Naive thymus-derived CD4-positive, alpha-beta T cell (primary cell): ENCODE data around the gene GORASP1. TPM values are rescaled to one million over a fixed set of nuclear protein-coding genes. Genes with fewer than 3 reads are reported as not detected.

Experiments
- ATAC-seq: fragments of 150-1000 bp; cut with Tn5 transposase; 2 replicates; pipeline ENCODE4 v1.10.0; 2021; ENCODE audit warnings: mild to moderate bottlenecking, moderate library complexity
- CTCF ChIA-PET: fragments of 350-600 bp; sonication (Branson Sonifier 250); formaldehyde crosslinking; loops from one replicate; lab custom pipeline; 2021; ENCODE audit warnings: antibody characterized with exemption; lab: Charles Lee
- POLR2A ChIA-PET: fragments of 350-600 bp; sonication (Branson Sonifier 250); formaldehyde crosslinking; loops from one replicate; lab custom pipeline; 2021; ENCODE audit warnings: antibody characterized with exemption, inconsistent platforms; lab: Charles Lee
- DNase-seq, 9 donors: peaks; one replicate each; pipeline versions ENCODE4 v3.0.0 to v3.0.0-alpha.2; 2020 to 2022; ENCODE audit warnings: mixed read lengths in 1 of 9
- H3K27ac ChIP-seq: one replicate; pipeline ENCODE4 v1.7.0; 2013; ENCODE audit warnings: mild to moderate bottlenecking, low read depth, low read length, moderate library complexity
- H3K27me3 ChIP-seq, 2 donors: one replicate each; pipeline ENCODE4 v1.7.0; 2013; ENCODE audit warnings: low read length in 2 of 2, mild to moderate bottlenecking in 2 of 2, moderate library complexity in 2 of 2; ENCODE audit not compliant: control insufficient read depth in 2 of 2, insufficient read depth in 2 of 2
- H3K36me3 ChIP-seq, 3 experiments: 1 replicate in 2 of 3; 2 replicates in 1 of 3; pipeline ENCODE4 v1.7.0; 2013; ENCODE audit warnings: low read length in 3 of 3, mild to moderate bottlenecking in 3 of 3, moderate library complexity in 1 of 3; ENCODE audit not compliant: insufficient read depth in 3 of 3, control insufficient read depth in 2 of 3
- H3K4me1 ChIP-seq, 2 donors: one replicate each; pipeline ENCODE4 v1.7.0; 2013; ENCODE audit warnings: low read length in 2 of 2, mild to moderate bottlenecking in 2 of 2, moderate library complexity in 1 of 2; ENCODE audit not compliant: control insufficient read depth in 2 of 2, insufficient read depth in 2 of 2
- H3K4me3 ChIP-seq: 2 replicates; pipeline ENCODE4 v1.7.0; 2013; ENCODE audit warnings: mild to moderate bottlenecking, low read length
- H3K9me3 ChIP-seq, 3 experiments: 1 replicate in 2 of 3; 2 replicates in 1 of 3; pipeline ENCODE4 v1.7.0; 2013; ENCODE audit warnings: low read length in 3 of 3; ENCODE audit not compliant: control insufficient read depth in 2 of 3
- H3K27ac Mint-ChIP-seq, 9 donors: one replicate each; pipeline ENCODE4 v1.8.0; 2020 to 2022; ENCODE audit warnings: mixed read lengths in 9 of 9, mild to moderate bottlenecking in 8 of 9, moderate library complexity in 5 of 9, inconsistent platforms in 2 of 9
- H3K27me3 Mint-ChIP-seq, 5 donors: one replicate each; pipeline ENCODE4 v1.8.0; 2021 to 2022; ENCODE audit warnings: mixed read lengths in 5 of 5, mild to moderate bottlenecking in 1 of 5
- H3K36me3 Mint-ChIP-seq, 5 donors: one replicate each; pipeline ENCODE4 v1.8.0; 2020 to 2022; ENCODE audit warnings: mixed read lengths in 5 of 5, mild to moderate bottlenecking in 3 of 5, inconsistent platforms in 1 of 5
- H3K4me1 Mint-ChIP-seq, 7 donors: one replicate each; pipeline ENCODE4 v1.8.0; 2020 to 2022; ENCODE audit warnings: mixed read lengths in 7 of 7, mild to moderate bottlenecking in 3 of 7, inconsistent platforms in 1 of 7
- H3K4me3 Mint-ChIP-seq, 10 donors: one replicate each; pipeline ENCODE4 v1.8.0; 2020 to 2022; ENCODE audit warnings: mild to moderate bottlenecking in 10 of 10, mixed read lengths in 10 of 10, moderate library complexity in 6 of 10, inconsistent platforms in 2 of 10
- H3K9me3 Mint-ChIP-seq, 11 donors: one replicate each; pipeline ENCODE4 v1.8.0; 2020 to 2022; ENCODE audit warnings: mixed read lengths in 11 of 11, mild to moderate bottlenecking in 4 of 11, inconsistent platforms in 1 of 11, moderate library complexity in 1 of 11
- intact Hi-C, 2 donors: fragments of 100-400 bp; cut with micrococcal nuclease; formaldehyde crosslinking; loops; one replicate each; pipeline ENCODE4 v1.15.1; 2023
- polyA plus RNA-seq, 2 donors: library from polyadenylated mRNA; unstranded; fragments of 300-500 nt; fragmentation: Illumina TruSeq; gene quantifications; one replicate each; pipeline ENCODE4 v1.2.3, GENCODE V29; 2021
- total RNA-seq, 6 experiments: library from RNA in 5 of 6; stranded (reverse) in 5 of 6; gene quantifications; 1 replicate in 5 of 6; 2 replicates in 1 of 6; pipeline ENCODE4 v1.2.3 and lab custom pipeline; 2021 to 2026

The GORASP1 gene
- total and polyA plus RNA-seq, 7 experiments from 2014 or later = 14.8 to 58.5 (median 43.5) TPM

GRCh38 chr3:39075910-39076309 is 31.5 kb downstream of the GORASP1 start:
- DNase-seq = no peak
- Mint-ChIP-seq H3K9me3 (peaks cover 0 to 4% (median 0%) of the 10 kb centered on the region in 11 donors), H3K4me3 (no peak overlapping the region), H3K27ac (peak overlapping the region in 2 of 9 donors; percentile 32 to 73), H3K36me3 (peaks cover 42 to 58% (median 49%) of the 10 kb centered on the region in 5 donors), H3K4me1 (peaks cover 0 to 18% (median 0%) of the 10 kb centered on the region in 7 donors), H3K27me3 (no peaks in the 10 kb centered on the region)
- ChIA-PET POLR2A (no interaction called here), CTCF (no interaction called here)
- Histone ChIP-seq H3K4me3 (no peak overlapping the region), H3K4me1 (no peaks in the 10 kb centered on the region), H3K9me3 (no peaks in the 10 kb centered on the region), H3K36me3 (peaks cover 9 to 92% (median 31%) of the 10 kb centered on the region in 3 experiments), H3K27ac (no peak overlapping the region), H3K27me3 (no peaks in the 10 kb centered on the region)
- intact Hi-C loops = no loop called here
- ATAC-seq = no peak

- Histone ChIP-seq H3K27ac (no peak overlapping the region), H3K4me1 (no peaks in the 10 kb centered on the region), H3K27me3 (no peaks in the 10 kb centered on the region), H3K9me3 (no peaks in the 10 kb centered on the region), H3K36me3 (peaks cover 8 to 61% (median 15%) of the 10 kb centered on the region in 3 experiments), H3K4me3 (no peak overlapping the region)
- DNase-seq = no peak
- Mint-ChIP-seq H3K27ac (no peak overlapping the region), H3K9me3 (peaks cover 0 to 2% (median 0%) of the 10 kb centered on the region in 11 donors), H3K4me3 (no peak overlapping the region), H3K4me1 (peaks cover 0 to 14% (median 11%) of the 10 kb centered on the region in 7 donors), H3K36me3 (peaks cover 29 to 62% (median 44%) of the 10 kb centered on the region in 5 donors), H3K27me3 (no peaks in the 10 kb centered on the region)
- no peak for ATAC-seq
- ChIA-PET CTCF (interaction anchor here (1.5 kb wide), 1 partner anchor 223 kb away, joined by 5 read pairs; no protein-coding TSS in a partner anchor), POLR2A (no interaction called here)
- intact Hi-C loops = no loop called here
Observed at GRCh38 chr3:39068556-39068955, 38.9 kb downstream of the GORASP1 start.

- Histone ChIP-seq H3K4me1 (no peaks in the 10 kb centered on the region), H3K27me3 (no peaks in the 10 kb centered on the region), H3K4me3 (no peak overlapping the region), H3K9me3 (no peaks in the 10 kb centered on the region), H3K27ac (no peak overlapping the region), H3K36me3 (peaks cover 8 to 48% (median 15%) of the 10 kb centered on the region in 3 experiments)
- CTCF ChIA-PET = no interaction called here
- Mint-ChIP-seq H3K4me1 (peaks cover 5 to 23% (median 14%) of the 10 kb centered on the region in 7 donors), H3K9me3 (peaks cover 0 to 2% (median 0%) of the 10 kb centered on the region in 11 donors), H3K27me3 (no peaks in the 10 kb centered on the region), H3K27ac (peak overlapping the region in 1 of 9 donors; percentile 21), H3K36me3 (peaks cover 17 to 51% (median 32%) of the 10 kb centered on the region in 5 donors), H3K4me3 (no peak overlapping the region)
- ATAC-seq (no peak), DNase-seq (no peak)
- POLR2A ChIA-PET = interaction anchor here (1.0 kb wide), 1 partner anchor 19 kb away, joined by 4 read pairs; no protein-coding TSS in a partner anchor
- intact Hi-C loops = no loop called here
Observed at GRCh38 chr3:39067286-39067685, 40.1 kb downstream of the GORASP1 start.

- intact Hi-C loops = no loop called here
- ATAC-seq = peak; percentile 95
Observed at GRCh38 chr3:39065197-39065596, 42.2 kb downstream of the GORASP1 start.

GRCh38 chr3:39064646-39065045 is 42.8 kb downstream of the GORASP1 start:
- POLR2A ChIA-PET = no interaction called here
- no peak for DNase-seq
- Mint-ChIP-seq H3K4me1 (peaks cover 14 to 42% (median 32%) of the 10 kb centered on the region in 7 donors), H3K36me3 (peaks cover 3 to 47% (median 24%) of the 10 kb centered on the region in 5 donors), H3K4me3 (no peak overlapping the region), H3K9me3 (peaks cover 0 to 7% (median 0%) of the 10 kb centered on the region in 11 donors), H3K27me3 (no peaks in the 10 kb centered on the region), H3K27ac (peak overlapping the region in 1 of 9 donors; percentile 2)
- Histone ChIP-seq H3K9me3 (no peaks in the 10 kb centered on the region), H3K27ac (no peak overlapping the region), H3K4me1 (no peaks in the 10 kb centered on the region), H3K36me3 (peaks cover 4 to 27% (median 11%) of the 10 kb centered on the region in 3 experiments), H3K27me3 (no peaks in the 10 kb centered on the region), H3K4me3 (no peak overlapping the region)
- ATAC-seq = no peak
- CTCF ChIA-PET = no interaction called here
- intact Hi-C loops = no loop called here

More at GRCh38 chr3:39065197-39065596, 42.2 kb downstream of the GORASP1 start:
- no peaks in the 10 kb centered on the region for H3K27me3 ChIP-seq
- Mint-ChIP-seq H3K36me3 (peaks cover 7 to 49% (median 22%) of the 10 kb centered on the region in 5 donors), H3K9me3 (peaks cover 0 to 7% (median 0%) of the 10 kb centered on the region in 11 donors), H3K4me1 (peaks cover 14 to 37% (median 29%) of the 10 kb centered on the region in 7 donors), H3K4me3 (no peak overlapping the region), H3K27me3 (no peaks in the 10 kb centered on the region), H3K27ac (peak overlapping the region in 5 of 9 donors; percentile 2 to 77 (median 25))
- ChIA-PET CTCF (no interaction called here), POLR2A (no interaction called here)
- DNase-seq = peak in 4 of 9 donors; percentile 13 to 22 (median 18)
- H3K36me3 ChIP-seq = peaks cover 4 to 32% (median 11%) of the 10 kb centered on the region in 3 experiments
- H3K9me3 ChIP-seq = no peaks in the 10 kb centered on the region
- H3K27ac ChIP-seq = no peak overlapping the region
- H3K4me3 ChIP-seq = no peak overlapping the region
- no peaks in the 10 kb centered on the region for H3K4me1 ChIP-seq

GRCh38 chr3:39063143-39063542 is 44.3 kb downstream of the GORASP1 start:
- POLR2A ChIA-PET = no interaction called here
- Mint-ChIP-seq H3K36me3 (peaks cover 3 to 57% (median 28%) of the 10 kb centered on the region in 5 donors), H3K4me1 (peaks cover 14 to 56% (median 45%) of the 10 kb centered on the region in 7 donors), H3K27me3 (no peaks in the 10 kb centered on the region), H3K9me3 (peaks cover 0 to 7% (median 0%) of the 10 kb centered on the region in 11 donors), H3K4me3 (no peak overlapping the region), H3K27ac (no peak overlapping the region)
- no peak overlapping the region for H3K4me3 ChIP-seq
- peaks cover 0 to 1% of the 10 kb centered on the region in 2 donors for H3K4me1 ChIP-seq
- ATAC-seq = no peak
- intact Hi-C loops = no loop called here
- CTCF ChIA-PET = no interaction called here
- no peak for DNase-seq
- H3K9me3 ChIP-seq = no peaks in the 10 kb centered on the region
- no peaks in the 10 kb centered on the region for H3K27me3 ChIP-seq
- H3K36me3 ChIP-seq = peaks cover 4 to 19% (median 6%) of the 10 kb centered on the region in 3 experiments
- H3K27ac ChIP-seq = no peak overlapping the region
